ENCODE data around the gene TNNC2. TPM values are rescaled to one million over a fixed set of nuclear protein-coding genes. Genes with fewer than 3 reads are reported as not detected.

Gene TNNC2

DNA sequence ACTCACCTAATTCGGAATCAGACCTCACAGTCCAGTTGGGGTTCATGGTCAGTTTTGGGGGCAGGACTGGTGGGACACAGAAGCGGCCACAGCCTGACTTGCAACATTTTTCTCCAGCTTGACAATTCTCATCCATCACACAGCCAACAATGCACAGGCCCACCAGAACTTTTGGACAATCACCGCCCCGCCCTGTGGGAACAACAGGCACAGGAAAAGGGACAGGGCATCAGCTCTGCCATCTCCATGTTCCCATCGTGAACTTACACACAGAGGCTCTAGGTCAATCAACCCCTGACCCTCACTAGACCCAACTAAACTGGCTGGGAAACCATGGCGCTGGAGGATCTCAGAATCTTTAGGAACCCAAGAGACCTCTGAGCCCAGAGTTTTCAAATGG is 51.7 kb downstream of the TNNC2 start:
- no CpG with 5 or more reads among the region's 6 CpGs for WGBS, 2 donors (ENCODE audit: extremely low coverage in 2 of 2, insufficient read length in 2 of 2, insufficient replicate concordance in 1 of 2)
- Histone ChIP-seq H4K8ac (ENCODE audit: low read depth, low read length) (no peak overlapping the region), H2BK15ac (ENCODE audit: low read length) (no peak overlapping the region)

GRCh38 chr20:45774945-45775344 is 52.2 kb downstream of the TNNC2 start:
- no peak overlapping the region for H3K27ac ChIP-seq (replicated peaks; ENCODE audit: low read length)
- DNase-seq (ENCODE audit: low spot score), result no peak
- H3K14ac ChIP-seq (ENCODE audit: low read length), result no peak overlapping the region
- H4K8ac ChIP-seq (ENCODE audit: low read depth, low read length), result no peak overlapping the region
- peaks cover 0 to 12% (median 0%) of the 10 kb centered on the region in 3 experiments for H3K27me3 ChIP-seq (ENCODE audit: control insufficient read depth in 3 of 3, insufficient read depth in 3 of 3, low read depth in 1 of 3, low read length in 3 of 3)
- H2BK12ac ChIP-seq (ENCODE audit: low read length), result no peak overlapping the region
- no peak overlapping the region for H3K4ac ChIP-seq (ENCODE audit: low read length)
- no peaks in the 10 kb centered on the region for H3K79me1 ChIP-seq (ENCODE audit: low read depth, low read length)
- no peaks in the 10 kb centered on the region for H3K9me3 ChIP-seq (replicated peaks in 1 of 2; ENCODE audit: control insufficient read depth in 2 of 2, insufficient read depth in 1 of 2, low read depth in 1 of 2, low read length in 2 of 2)
- no peaks in the 10 kb centered on the region for H3K36me3 ChIP-seq (replicated peaks in 1 of 2; ENCODE audit: control insufficient read depth in 2 of 2, insufficient read depth in 2 of 2, low read length in 2 of 2)
- WGBS, 2 donors (ENCODE audit: extremely low coverage in 2 of 2, insufficient read length in 2 of 2, insufficient replicate concordance in 1 of 2), result no CpG with 5 or more reads among the region's 2 CpGs
- H3K23ac ChIP-seq (ENCODE audit: low read depth, low read length, poor library complexity), result no peak overlapping the region
- no peak overlapping the region for H2AK5ac ChIP-seq (ENCODE audit: low read depth, low read length)
- no peak overlapping the region for H2BK15ac ChIP-seq (ENCODE audit: low read length)
- no peak overlapping the region for H3K18ac ChIP-seq (ENCODE audit: low read length)
- H4K91ac ChIP-seq (ENCODE audit: low read depth, low read length, poor library complexity), result no peak overlapping the region
- H3K4me3 ChIP-seq (ENCODE audit: low read length in 2 of 2), result no peak overlapping the region
- peaks cover 3 to 8% of the 10 kb centered on the region in 2 donors for H3K4me1 ChIP-seq (ENCODE audit: control insufficient read depth in 2 of 2, insufficient read depth in 1 of 2, low read depth in 1 of 2, low read length in 2 of 2)
- H3K4me2 ChIP-seq (ENCODE audit: insufficient read depth, low read length, poor library complexity, severe bottlenecking), result no peak overlapping the region
- no peak overlapping the region for H3K9ac ChIP-seq (ENCODE audit: low read depth, low read length, poor library complexity)
- no peak overlapping the region for H2BK5ac ChIP-seq (ENCODE audit: low read length)
- no peak overlapping the region for H2BK120ac ChIP-seq (ENCODE audit: low read depth, low read length)
- no peak overlapping the region for H2AFZ ChIP-seq (ENCODE audit: low read length)

More for the DNA sequence above, 51.7 kb downstream of the TNNC2 start:
- no peak overlapping the region for H2AK5ac ChIP-seq (ENCODE audit: low read depth, low read length)
- H3K4me3 ChIP-seq (ENCODE audit: low read length in 2 of 2), result no peak overlapping the region
- peaks cover 0 to 12% (median 0%) of the 10 kb centered on the region in 3 experiments for H3K27me3 ChIP-seq (ENCODE audit: control insufficient read depth in 3 of 3, insufficient read depth in 3 of 3, low read depth in 1 of 3, low read length in 3 of 3)
- DNase-seq (ENCODE audit: low spot score), result no peak
- H2BK120ac ChIP-seq (ENCODE audit: low read depth, low read length), result peak overlapping the region; percentile 11
- H3K4ac ChIP-seq (ENCODE audit: low read length), result no peak overlapping the region
- H2BK12ac ChIP-seq (ENCODE audit: low read length), result peak overlapping the region; percentile 69
- no peak overlapping the region for H4K91ac ChIP-seq (ENCODE audit: low read depth, low read length, poor library complexity)
- H3K4me1 ChIP-seq (ENCODE audit: control insufficient read depth in 2 of 2, insufficient read depth in 1 of 2, low read depth in 1 of 2, low read length in 2 of 2), result peaks cover 3 to 8% of the 10 kb centered on the region in 2 donors
- H3K79me1 ChIP-seq (ENCODE audit: low read depth, low read length), result no peaks in the 10 kb centered on the region
- no peak overlapping the region for H2BK5ac ChIP-seq (ENCODE audit: low read length)
- H2AFZ ChIP-seq (ENCODE audit: low read length), result no peak overlapping the region
- H3K18ac ChIP-seq (ENCODE audit: low read length), result no peak overlapping the region
- H3K14ac ChIP-seq (ENCODE audit: low read length), result peak overlapping the region; percentile 23
- no peaks in the 10 kb centered on the region for H3K9me3 ChIP-seq (replicated peaks in 1 of 2; ENCODE audit: control insufficient read depth in 2 of 2, insufficient read depth in 1 of 2, low read depth in 1 of 2, low read length in 2 of 2)
- no peak overlapping the region for H3K27ac ChIP-seq (replicated peaks; ENCODE audit: low read length)
- no peaks in the 10 kb centered on the region for H3K36me3 ChIP-seq (replicated peaks in 1 of 2; ENCODE audit: control insufficient read depth in 2 of 2, insufficient read depth in 2 of 2, low read length in 2 of 2)
- no peak overlapping the region for H3K9ac ChIP-seq (ENCODE audit: low read depth, low read length, poor library complexity)
- H3K23ac ChIP-seq (ENCODE audit: low read depth, low read length, poor library complexity), result no peak overlapping the region
- H3K4me2 ChIP-seq (ENCODE audit: insufficient read depth, low read length, poor library complexity, severe bottlenecking), result no peak overlapping the region

Small RNA genes lying within 50 kb of the gene (small RNA-seq; reads per million reads assigned to genes)
- gene RNU6ATAC38P (ENCODE audit: insufficient read depth), result not detected

Measured in neuronal stem cell (in vitro differentiated cells).